Mucosa of stomach (tissue), 1 donor: Measurements from ENCODE around the gene ROM1.

Experiments
- H3K27me3 ChIP-seq: one replicate; pipeline ENCODE4 v1.7.0; 2013; ENCODE audit warnings: mild to moderate bottlenecking, low read length; ENCODE audit not compliant: control insufficient read depth, insufficient read depth
- H3K36me3 ChIP-seq: one replicate; pipeline ENCODE4 v1.7.0; 2013; ENCODE audit warnings: low read length; ENCODE audit not compliant: control insufficient read depth, insufficient read depth
- H3K4me1 ChIP-seq: one replicate; pipeline ENCODE4 v1.7.0; 2013; ENCODE audit warnings: mild to moderate bottlenecking, low read length; ENCODE audit not compliant: control insufficient read depth, insufficient read depth
- H3K4me3 ChIP-seq: one replicate; pipeline ENCODE4 v1.7.0; 2013; ENCODE audit warnings: low read length
- H3K9ac ChIP-seq: one replicate; pipeline ENCODE4 v1.7.0; 2013; ENCODE audit warnings: mild to moderate bottlenecking, low read length, moderate library complexity
- H3K9me3 ChIP-seq: one replicate; pipeline ENCODE4 v1.7.0; 2013; ENCODE audit warnings: mild to moderate bottlenecking, low read length, moderate library complexity; ENCODE audit not compliant: control insufficient read depth
- donor health status: Pancreatic carcinoma.

Gene ROM1

DNA sequence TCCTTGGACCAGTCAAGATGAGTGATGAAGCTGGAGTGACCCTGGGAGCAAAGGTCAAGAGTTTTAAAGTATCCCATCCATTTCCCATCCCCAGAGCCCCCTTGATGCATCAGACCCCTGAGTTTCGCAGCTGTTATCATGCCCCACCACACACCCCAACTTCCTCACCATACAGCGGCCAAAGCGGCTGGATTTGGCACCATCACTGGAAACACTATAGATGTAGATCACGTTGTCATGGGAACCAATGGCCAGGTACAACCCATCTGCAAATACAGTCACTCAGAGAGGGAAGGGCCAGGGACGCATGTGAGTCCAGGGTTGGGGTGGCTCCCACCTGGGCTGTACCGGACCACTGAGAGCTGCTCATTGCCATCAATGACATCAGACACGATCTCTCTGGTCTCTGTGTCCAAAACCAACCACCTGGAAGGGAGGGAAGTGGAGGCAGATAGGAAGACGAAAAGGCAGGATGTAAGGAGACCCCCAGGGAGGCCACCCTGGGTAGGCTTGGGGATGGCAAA lies 9.2 kb upstream of the ROM1 start:
- no peak overlapping the region for H3K4me3 ChIP-seq
- peaks cover 22% of the 10 kb centered on the region for H3K4me1 ChIP-seq
- H3K9me3 ChIP-seq: no peaks in the 10 kb centered on the region
- no peaks in the 10 kb centered on the region for H3K27me3 ChIP-seq
- H3K9ac ChIP-seq: no peak overlapping the region
- H3K36me3 ChIP-seq: no peaks in the 10 kb centered on the region

- H3K27me3 ChIP-seq: no peaks in the 10 kb centered on the region
- no peak overlapping the region for H3K4me3 ChIP-seq
- no peaks in the 10 kb centered on the region for H3K36me3 ChIP-seq
- H3K9me3 ChIP-seq: no peaks in the 10 kb centered on the region
- H3K9ac ChIP-seq: no peak overlapping the region
- peaks cover 15% of the 10 kb centered on the region for H3K4me1 ChIP-seq
These were observed 8.5 kb upstream of the ROM1 start for GRCh38 chr11:62604460-62605120.

GRCh38 chr11:62605467-62605866 lies 7.6 kb upstream of the ROM1 start:
- H3K9ac ChIP-seq: no peak overlapping the region
- no peak overlapping the region for H3K4me3 ChIP-seq
- no peaks in the 10 kb centered on the region for H3K36me3 ChIP-seq
- no peaks in the 10 kb centered on the region for H3K27me3 ChIP-seq
- H3K9me3 ChIP-seq: no peaks in the 10 kb centered on the region
- peaks cover 6% of the 10 kb centered on the region for H3K4me1 ChIP-seq

- Histone ChIP-seq H3K9me3 (no peaks in the 10 kb centered on the region), H3K4me3 (no peak overlapping the region), H3K27me3 (no peaks in the 10 kb centered on the region), H3K36me3 (no peaks in the 10 kb centered on the region), H3K4me1 (peaks cover 8% of the 10 kb centered on the region), H3K9ac (no peak overlapping the region)
These were observed 7.2 kb upstream of the ROM1 start for GRCh38 chr11:62605902-62606301.

DNA sequence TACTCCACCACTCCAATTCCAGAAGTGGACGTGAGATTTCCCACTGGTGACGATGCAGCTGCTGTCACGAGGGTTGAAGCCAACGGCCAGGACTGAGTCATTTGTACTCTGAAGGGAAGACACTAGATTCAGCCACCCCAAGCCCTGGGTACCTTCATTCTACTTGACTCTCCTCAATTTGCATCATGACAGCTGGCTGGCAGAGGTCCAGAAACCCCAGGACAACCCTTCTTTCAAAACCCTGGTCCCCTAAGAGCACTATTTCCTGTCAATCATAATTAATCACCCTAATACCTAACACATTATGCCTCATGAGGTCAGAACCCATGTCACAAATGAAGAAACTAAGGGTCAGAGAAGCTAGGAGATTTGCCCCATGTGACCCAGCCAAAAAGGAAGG lies 5.3 kb upstream of the ROM1 start:
- no peak overlapping the region for H3K4me3 ChIP-seq
- H3K9me3 ChIP-seq: no peaks in the 10 kb centered on the region
- H3K4me1 ChIP-seq: peaks cover 18% of the 10 kb centered on the region
- no peak overlapping the region for H3K9ac ChIP-seq
- no peaks in the 10 kb centered on the region for H3K36me3 ChIP-seq
- no peaks in the 10 kb centered on the region for H3K27me3 ChIP-seq

DNA sequence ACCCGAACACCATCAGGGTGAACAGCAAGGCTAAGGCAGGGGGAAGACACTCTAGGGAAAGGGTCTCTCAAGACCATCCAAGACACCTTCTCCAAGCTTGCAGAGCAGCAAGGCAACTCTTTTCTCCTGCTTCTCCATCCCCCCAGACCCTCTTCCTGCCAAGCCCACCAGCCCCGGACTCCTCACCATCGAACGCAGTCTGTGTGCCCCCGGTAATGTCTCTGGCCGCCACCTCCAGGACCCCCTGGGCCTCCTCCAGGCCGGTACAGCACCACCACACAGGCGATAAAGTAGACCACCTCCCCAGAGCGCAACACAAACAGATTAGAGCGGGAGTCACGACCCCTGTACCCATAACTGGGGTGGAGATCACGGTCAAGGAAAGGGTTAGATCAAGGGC lies 4.3 kb upstream of the ROM1 start:
- no peak overlapping the region for H3K9ac ChIP-seq

GRCh38 chr11:62610403-62610802 lies 2.7 kb upstream of the ROM1 start:
- Histone ChIP-seq H3K9me3 (no peaks in the 10 kb centered on the region), H3K4me1 (peaks cover 32% of the 10 kb centered on the region), H3K4me3 (no peak overlapping the region), H3K27me3 (no peaks in the 10 kb centered on the region), H3K36me3 (no peaks in the 10 kb centered on the region), H3K9ac (no peak overlapping the region)

More for the DNA sequence above, 4.3 kb upstream of the ROM1 start:
- no peaks in the 10 kb centered on the region for H3K27me3 ChIP-seq
- H3K4me1 ChIP-seq: peaks cover 22% of the 10 kb centered on the region
- H3K4me3 ChIP-seq: no peak overlapping the region
- no peaks in the 10 kb centered on the region for H3K36me3 ChIP-seq
- H3K9me3 ChIP-seq: no peaks in the 10 kb centered on the region

DNA sequence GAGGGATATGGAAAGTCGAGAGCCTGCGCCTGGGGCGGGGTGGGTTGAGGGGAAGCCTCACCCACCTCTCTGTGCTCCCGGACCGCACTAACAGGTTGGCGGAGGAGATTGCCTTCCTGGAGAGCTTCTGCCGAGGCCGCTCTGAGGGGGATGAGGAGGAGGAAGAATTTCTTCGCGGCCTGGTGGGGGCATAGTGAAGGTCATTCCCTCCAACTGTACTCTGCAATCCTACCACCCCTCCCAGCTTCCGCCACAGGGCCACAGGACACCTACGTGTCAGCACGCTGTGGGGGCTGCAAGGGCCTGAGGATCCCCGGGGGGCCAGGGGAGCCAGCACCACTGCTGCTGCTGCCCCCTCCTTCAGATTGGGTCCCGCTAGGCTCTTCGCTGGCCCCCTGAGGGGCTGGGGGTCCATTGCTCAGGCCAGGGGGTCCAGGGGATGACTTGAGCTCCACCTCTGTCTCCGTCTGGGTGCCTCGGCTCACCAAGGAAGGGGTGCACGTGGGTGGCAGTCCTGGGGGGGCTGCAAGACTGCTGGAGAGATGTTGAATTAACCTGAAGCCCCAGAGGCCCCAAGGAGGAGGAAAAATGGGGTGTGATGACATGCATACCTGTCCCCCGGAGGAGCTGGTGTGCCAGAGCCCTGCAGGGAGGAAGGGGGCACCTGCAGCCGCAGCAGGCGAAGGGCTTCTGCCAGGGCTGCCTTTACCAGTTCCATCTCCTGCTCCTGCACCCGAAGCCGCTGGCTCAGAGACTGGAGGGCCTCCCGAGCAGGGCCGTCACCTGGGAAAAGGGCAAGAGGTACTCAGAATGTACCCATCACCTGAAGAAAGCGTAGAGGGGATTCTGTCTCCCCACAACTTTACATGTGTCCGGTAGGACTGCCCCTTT lies 2.0 kb upstream of the ROM1 start:
- peaks cover 32% of the 10 kb centered on the region for H3K4me1 ChIP-seq
- H3K9ac ChIP-seq: peak overlapping the region; percentile 86
- H3K27me3 ChIP-seq: no peaks in the 10 kb centered on the region
- no peaks in the 10 kb centered on the region for H3K9me3 ChIP-seq
- H3K36me3 ChIP-seq: no peaks in the 10 kb centered on the region
- no peak overlapping the region for H3K4me3 ChIP-seq

GRCh38 chr11:62611705-62612365 lies 1.2 kb upstream of the ROM1 start:
- Histone ChIP-seq H3K27me3 (no peaks in the 10 kb centered on the region), H3K4me3 (peak overlapping the region; percentile 73), H3K4me1 (peaks cover 32% of the 10 kb centered on the region), H3K9ac (peak overlapping the region; percentile 86), H3K9me3 (no peaks in the 10 kb centered on the region), H3K36me3 (no peaks in the 10 kb centered on the region)

DNA sequence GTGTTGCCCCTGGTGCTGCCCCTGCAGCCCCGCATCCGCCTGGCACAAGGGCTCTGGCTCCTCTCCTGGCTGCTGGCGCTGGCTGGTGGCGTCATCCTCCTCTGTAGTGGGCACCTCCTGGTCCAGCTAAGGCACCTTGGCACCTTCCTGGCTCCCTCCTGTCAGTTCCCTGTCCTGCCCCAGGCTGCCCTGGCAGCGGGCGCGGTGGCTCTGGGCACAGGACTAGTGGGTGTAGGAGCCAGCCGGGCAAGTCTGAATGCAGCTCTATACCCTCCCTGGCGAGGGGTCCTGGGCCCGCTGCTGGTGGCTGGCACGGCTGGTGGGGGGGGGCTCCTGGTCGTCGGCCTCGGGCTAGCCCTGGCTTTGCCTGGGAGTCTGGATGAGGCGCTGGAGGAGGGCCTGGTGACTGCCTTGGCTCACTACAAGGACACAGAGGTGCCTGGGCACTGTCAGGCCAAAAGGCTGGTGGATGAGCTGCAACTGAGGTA lies 278 bp downstream of the ROM1 start:
- Histone ChIP-seq H3K4me3 (no peak overlapping the region), H3K9me3 (no peaks in the 10 kb centered on the region), H3K27me3 (no peaks in the 10 kb centered on the region), H3K36me3 (no peaks in the 10 kb centered on the region), H3K9ac (peak overlapping the region; percentile 86), H3K4me1 (peaks cover 32% of the 10 kb centered on the region)

DNA sequence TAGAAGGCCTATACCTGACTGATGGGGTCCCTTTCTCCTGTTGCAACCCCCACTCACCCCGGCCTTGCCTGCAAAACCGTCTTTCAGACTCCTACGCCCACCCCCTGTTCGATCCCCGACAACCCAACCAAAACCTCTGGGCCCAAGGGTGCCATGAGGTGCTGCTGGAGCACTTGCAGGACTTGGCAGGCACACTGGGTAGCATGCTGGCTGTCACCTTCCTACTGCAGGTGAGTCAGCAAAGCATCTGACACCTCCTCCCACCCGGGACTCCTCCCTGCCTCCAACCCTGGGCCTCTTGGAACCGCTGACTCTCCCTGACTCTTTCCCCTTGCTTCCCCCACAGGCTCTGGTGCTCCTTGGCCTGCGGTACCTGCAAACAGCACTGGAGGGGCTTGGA lies 1.2 kb downstream of the ROM1 start:
- Histone ChIP-seq H3K4me1 (peaks cover 32% of the 10 kb centered on the region), H3K9me3 (no peaks in the 10 kb centered on the region), H3K4me3 (no peak overlapping the region), H3K36me3 (no peaks in the 10 kb centered on the region), H3K9ac (no peak overlapping the region), H3K27me3 (no peaks in the 10 kb centered on the region)

DNA sequence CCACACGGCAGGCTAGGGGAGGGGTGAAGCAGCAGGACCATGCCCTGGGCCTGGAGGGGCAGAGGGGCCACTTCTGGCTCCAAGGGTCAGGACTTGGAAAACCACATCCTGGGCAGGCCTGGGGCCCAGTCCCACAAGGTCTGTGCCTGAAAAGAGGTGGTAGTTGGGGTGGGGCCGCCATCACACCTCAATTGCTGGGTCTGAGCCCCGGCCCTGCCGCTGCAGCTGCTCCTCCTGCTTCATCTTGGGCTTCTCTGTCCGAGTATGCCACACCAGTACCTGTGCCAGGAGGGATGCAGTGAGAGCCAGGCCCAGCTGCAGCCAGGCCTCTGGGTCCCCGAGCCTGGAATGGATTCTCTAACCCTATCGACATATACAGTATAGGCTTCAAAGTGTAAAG lies 2.5 kb downstream of the ROM1 start:
- H3K27me3 ChIP-seq: no peaks in the 10 kb centered on the region
- no peak overlapping the region for H3K9ac ChIP-seq
- H3K4me1 ChIP-seq: peaks cover 32% of the 10 kb centered on the region
- no peaks in the 10 kb centered on the region for H3K9me3 ChIP-seq
- H3K4me3 ChIP-seq: no peak overlapping the region
- H3K36me3 ChIP-seq: no peaks in the 10 kb centered on the region
